ENCODE measurements around the gene ERG28.
"Not testable (repeated sequence)": the region's sequence is repeated elsewhere in the genome, so short reads cannot be mapped to it uniquely, and the experiment has no call there.

Gene ERG28, protein sequence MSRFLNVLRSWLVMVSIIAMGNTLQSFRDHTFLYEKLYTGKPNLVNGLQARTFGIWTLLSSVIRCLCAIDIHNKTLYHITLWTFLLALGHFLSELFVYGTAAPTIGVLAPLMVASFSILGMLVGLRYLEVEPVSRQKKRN

DNA sequence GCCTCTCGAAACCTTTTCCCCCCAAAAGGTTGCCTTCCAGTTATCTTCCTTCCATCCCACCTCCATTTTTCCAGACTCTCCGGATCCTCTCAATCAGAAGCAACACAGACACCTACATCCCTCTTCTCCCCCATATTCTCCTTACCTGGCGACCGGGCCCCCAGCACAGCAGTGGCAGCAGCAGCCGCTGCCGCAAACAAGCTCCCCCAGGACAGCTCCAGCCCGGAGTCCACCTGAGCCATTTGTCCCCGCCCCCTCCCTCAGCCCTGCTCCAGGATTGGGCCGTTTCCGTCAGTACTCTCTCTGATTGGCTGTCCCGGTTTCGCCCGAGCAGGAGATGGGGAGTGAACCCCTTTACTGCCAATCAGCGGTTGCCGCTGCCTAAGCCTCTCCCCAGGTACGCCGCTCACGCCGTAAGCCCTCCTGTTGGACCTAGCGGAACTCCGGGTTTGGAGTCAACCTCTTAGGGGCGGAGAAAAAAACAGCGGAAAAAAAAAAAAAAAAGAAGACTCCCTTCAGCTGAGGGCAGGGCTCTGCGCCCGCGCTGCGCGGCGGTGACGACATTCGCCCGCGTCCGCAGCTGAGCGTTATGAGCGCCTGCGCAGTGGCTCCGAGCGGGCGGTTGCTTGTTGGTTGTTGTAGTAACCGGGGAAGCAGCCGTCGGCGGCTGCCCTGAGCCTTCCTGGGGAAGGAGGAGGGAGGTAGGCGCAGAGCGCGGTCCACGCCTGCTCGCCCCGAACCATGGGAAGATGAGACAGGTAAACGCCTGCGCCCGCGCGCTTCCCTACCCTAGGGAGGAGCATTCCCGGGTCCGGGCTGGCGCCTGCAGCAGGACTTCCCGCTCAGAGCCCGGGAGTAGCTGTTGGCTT lies at the start of gene ERG28, which contains the start of gene TTLL5:
TSS of gene ERG28 (minus strand) at position 247 of the 869 bp plus-strand sequence. CDS start 3,374 bp downstream, outside the sequence.
TSS of gene TTLL5 (plus strand) at position 617 of the 869 bp plus-strand sequence. CDS start 1,904 bp downstream, outside the sequence.
- DNase-seq (ENCODE audit: low spot score) = peak; percentile 98

DNA sequence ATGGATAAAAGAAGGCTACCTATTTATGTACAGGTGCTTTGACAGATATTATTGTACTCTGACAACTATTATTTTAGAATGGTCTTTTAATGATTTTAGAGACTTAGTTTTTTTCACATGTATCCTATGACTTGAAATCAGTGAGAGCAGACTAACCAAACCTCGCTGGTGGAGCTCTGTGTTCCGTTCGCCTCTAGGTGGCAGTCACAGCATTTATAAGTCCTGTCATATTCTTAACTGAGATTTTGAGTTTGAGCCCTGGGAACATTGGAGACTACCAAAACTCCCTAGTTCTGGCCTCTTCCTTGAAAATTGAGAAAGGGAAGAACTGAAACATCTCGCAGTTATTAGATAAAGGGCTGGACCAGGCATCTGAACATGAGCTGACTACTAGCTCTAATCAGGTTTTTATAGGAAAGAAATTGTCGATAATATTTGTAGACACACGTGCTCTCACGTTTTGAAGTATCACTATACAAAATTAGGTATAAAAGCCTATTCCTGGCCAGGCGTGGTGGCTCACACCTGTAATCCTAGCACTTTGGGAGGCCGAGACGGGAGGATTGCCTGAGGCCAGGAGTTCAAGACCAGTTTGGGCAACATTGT lies 48.6 kb upstream of the ERG28 start:
- DNase-seq (ENCODE audit: low spot score) = peak; percentile 57

DNA sequence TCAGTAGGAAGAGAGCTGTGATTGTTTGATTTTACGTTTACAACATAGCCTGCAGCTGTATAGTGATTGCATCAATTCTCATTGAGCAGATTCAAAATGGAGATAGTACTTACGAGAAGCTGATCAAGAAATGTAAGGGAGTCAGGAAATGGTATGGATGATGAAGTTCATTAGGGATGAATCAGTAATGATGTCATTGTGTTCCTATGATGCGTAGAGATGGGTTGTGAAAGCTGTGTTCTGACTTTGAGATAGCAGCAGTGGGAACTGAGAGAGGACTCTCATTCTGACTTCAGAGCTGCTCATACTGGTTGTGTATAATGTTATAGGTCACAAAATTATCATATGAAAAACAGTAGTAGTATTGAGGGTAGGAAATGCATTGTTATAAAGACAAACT lies 44.3 kb upstream of the ERG28 start:
- no peak for DNase-seq (ENCODE audit: low spot score)

DNA sequence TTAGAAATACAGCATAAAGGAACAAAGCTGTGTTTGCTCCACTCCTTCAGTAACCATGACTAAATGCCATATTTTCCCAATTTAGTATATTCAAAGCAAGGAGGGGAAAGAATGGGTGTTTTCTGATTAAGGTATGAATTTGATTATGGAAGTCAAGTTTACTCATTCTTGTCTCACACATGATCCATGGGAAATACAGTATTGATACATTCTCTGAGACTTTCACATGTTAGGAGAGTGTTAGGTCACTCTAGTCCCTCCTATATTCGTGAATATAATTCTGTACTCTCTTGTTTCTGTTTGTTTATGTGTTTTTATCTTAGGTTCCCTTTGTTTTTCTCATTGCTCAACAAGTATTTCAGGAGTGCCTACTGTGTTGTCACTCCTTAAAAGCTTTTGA lies 42.8 kb upstream of the ERG28 start:
- no peak for DNase-seq (ENCODE audit: low spot score)

DNA sequence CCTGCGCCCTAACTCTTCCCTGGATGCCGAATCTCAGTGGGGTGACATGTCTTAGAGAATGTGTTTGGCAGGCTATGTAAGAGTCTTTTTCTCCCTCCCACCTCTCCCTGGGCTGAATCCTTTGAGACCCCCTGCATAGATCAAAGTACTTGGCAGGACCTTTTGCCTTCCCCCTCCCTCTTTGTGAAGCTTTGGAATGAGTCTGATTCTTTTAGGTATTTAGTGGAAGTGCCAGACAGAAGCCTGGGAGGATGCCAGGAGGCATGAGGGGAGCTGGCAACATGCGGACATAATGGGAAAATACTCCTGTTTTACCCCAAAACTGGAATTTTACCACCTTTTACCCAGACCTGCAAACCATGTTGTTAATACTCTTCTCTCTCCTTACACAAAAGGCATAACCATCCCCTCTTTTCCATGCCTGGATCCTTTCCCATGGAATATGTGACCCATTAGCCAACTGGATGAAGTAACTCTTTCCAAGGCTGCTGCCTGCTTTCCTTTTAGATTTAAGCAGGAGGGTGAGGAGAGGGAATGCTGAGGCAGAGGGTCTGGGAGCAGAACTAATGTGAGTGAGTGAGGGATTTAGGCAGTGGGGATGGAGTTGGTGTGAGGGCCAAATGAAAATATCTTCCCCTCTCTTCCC lies 42.1 kb upstream of the ERG28 start:
- no peak for DNase-seq (ENCODE audit: low spot score)

DNA sequence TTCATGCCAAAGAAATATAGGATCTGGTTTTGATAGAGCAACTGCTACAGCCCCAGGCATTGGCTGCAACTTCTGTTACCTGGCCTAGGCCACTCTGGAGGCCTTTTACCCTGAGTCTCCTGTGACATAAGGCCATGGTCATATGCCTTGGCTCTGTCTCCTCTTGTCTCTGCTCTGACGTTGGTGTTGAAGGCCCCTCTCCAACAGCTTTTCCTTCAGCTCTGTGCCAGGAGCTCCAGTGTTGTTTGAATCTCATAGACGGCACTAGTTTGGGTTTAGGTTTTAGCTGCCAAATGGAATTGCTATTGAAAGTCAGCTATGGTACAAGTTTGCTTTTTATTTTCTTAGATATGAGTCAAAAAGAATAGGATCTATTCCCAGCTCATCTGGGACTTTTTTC lies 41.4 kb upstream of the ERG28 start:
- DNase-seq (ENCODE audit: low spot score) = no peak

DNA sequence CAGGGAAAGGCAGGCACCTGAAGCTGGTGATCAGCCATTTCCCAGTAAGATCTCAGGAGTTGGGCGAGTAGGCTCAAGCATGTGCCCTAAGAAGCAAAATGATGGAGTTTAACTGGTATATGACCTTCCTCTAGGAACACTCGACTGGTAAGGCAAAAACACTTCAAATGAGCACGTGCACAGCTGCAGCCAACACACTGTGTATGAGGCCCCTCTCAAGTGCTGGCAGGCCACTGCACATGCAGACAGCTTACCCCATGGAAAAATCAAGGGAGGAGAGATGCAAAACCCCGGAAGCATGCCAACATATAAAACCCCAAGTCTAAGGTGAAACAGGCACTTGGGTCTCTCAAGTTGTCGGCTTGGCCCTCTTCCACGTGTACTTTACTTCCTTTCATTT lies 39.6 kb upstream of the ERG28 start:
- no peak for DNase-seq (ENCODE audit: low spot score)

DNA sequence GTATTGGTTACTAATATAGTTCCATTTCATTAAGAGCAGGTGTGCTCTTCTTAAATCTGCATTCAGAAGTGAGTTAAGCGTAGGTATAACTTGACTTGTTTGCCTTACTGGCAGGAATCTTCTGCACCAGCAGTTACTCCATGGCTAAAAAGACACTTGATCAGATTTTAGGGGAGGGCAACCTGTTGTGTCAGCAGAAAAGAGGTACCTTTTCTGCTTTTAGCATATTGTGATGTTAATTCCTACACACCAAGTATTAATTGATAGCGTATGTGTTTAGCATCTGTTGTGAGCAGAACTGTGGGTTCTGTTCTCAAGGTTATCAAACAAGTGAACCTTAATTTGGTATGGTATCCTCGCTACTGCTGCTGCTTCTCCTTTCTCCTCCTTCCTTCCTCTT lies 38.7 kb upstream of the ERG28 start:
- no peak for DNase-seq (ENCODE audit: low spot score)

DNA sequence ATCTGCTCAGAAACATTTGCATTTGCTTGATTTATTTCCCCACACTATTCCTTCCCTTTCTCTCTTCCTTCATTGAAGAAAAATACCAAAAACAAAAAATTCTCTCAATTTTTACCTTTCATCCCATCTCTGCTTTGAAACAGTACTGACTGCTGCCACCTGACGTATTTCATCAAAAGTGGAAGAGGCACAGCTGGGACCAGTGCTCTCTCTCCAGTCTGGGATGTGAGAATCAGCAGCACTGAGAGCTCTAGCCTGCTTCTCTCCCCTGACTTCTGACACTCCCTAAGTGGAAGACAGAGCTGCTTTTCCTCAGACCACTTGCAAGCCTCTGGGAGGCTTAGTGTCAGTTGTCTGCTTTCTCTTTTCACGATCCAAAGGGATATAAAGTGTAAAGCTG lies 37.2 kb upstream of the ERG28 start:
- no peak for DNase-seq (ENCODE audit: low spot score)

DNA sequence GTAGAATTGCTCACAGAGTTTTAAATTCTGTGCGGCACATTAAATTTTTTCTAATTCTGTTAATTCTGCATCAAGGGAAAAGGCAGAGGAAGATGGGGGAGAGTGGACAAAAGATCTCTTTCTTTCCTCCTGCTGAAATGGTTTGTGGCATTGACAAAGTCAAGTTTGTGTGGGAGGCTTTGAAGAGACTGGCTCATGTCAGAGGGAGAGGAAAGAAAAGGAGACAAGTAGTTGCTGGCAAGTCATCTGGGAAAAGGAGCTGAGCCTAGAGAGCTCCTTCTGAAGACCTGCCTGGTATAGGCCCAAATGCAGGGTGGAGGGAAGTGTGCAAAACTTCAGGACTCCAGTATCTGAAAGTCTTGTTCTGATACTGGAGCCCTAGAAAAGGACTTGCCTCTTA lies 36.7 kb upstream of the ERG28 start:
- no peak for DNase-seq (ENCODE audit: low spot score)

DNA sequence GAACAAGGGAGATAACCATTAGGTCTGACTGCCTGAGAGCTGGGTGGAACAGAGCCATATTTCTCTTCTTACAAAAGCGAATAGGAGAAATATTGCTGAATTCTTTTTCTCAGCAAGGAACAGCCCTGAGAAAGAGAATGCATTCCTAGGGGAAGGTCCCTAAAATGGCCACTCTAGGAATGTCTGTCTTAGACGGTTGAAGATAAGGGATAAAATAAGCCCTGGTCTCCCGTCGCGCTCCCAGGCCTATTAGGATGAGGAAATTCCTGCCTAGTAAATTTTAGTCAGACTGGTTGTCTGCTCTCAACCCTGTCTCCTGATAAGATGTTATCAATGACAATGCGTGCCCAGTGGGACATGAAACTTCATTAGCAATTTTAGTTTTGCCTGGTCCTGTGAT lies 34.3 kb upstream of the ERG28 start:
- not testable (repeated sequence) for DNase-seq (ENCODE audit: low spot score)

DNA sequence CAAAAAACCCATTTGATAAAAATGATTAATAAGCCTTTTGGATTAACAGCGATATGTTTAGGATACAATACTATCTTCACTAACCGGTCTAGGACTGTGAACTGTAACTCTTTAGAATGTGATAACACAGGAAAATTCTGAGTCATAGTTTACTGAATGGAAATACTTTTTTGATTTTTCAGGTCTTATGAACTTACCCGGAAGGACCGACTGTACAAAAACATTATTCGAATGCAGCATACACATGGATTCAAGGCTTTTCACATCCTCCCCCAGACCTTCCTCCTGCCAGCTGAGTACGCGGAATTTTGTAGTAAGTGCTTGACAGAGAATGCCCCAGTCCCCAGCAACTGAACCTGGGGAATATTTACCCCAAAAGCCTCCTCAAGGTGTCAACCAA lies 29.3 kb upstream of the ERG28 start:
- DNase-seq (ENCODE audit: low spot score) = no peak

DNA sequence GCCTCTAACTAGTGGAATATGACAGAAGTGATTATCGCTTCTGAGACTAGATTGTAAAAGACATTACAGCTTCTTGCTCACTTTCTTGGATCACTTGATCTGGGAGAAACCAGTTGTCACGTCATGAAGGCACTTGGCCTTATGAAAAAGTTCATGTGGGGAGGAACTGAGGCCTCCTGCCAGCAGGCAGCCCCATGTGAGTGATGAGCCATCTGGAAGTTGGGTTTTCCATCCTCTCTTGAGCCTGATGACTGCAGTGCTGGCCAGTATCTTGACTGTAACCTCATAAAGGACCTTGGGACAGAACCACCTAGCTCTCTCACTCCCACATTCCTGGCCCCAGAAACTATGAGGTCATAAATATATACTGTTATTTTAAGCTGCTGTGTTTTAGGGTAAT lies 28.3 kb upstream of the ERG28 start:
- no peak for DNase-seq (ENCODE audit: low spot score)

DNA sequence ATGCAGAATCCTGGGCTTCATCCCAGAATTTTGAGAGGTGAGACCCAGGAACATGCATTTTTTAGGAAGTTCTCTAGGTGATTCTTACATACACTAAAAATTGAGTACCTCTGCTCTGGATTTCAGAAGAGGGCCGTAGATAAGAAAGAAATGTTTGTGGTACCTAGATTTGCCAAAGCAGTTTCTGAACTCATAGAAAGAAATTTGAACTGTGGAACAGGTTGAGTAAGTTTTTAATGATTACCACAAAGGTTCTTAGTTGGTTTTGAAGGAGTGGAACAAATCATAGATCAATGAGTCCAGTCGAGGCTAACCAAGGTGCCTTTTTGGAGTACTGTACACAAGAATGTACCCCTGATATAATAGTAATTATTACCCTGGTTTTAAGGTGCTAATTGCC lies 25.2 kb upstream of the ERG28 start:
- DNase-seq (ENCODE audit: low spot score) = no peak

DNA sequence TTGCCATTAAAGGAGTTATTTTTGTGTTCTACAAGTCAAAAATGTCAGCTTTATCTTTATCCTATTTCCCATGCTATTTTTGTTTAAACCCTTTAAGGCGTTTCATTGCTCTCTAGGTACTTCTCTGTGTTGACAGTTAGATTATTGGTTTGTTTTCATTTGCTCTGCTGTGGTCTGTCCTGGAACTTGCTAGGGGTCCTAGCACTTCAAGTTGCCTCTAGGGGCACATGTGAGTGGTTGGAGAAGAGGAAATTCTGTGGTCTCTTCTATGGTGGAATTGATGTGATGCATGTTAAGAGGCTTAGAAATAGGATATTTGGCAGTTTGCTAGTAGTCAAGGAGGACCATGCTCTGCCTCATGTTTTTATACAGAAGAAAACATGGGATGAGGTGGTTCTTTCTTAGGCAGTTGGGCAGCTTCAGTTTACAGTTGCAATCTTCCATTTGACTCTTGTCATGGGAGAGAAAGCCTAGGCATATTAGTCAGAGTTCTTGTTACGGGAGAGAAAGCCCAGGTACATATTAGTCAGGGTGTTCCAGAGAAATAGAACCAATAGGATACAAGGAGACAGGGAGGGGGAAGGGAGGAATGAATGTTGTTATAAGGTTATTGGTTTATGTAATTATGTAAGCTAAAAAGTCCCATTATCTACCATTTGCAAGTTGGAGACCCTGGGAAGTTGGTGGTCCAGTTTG lies 14.7 kb upstream of the ERG28 start:
- no peak for DNase-seq (ENCODE audit: low spot score)

DNA sequence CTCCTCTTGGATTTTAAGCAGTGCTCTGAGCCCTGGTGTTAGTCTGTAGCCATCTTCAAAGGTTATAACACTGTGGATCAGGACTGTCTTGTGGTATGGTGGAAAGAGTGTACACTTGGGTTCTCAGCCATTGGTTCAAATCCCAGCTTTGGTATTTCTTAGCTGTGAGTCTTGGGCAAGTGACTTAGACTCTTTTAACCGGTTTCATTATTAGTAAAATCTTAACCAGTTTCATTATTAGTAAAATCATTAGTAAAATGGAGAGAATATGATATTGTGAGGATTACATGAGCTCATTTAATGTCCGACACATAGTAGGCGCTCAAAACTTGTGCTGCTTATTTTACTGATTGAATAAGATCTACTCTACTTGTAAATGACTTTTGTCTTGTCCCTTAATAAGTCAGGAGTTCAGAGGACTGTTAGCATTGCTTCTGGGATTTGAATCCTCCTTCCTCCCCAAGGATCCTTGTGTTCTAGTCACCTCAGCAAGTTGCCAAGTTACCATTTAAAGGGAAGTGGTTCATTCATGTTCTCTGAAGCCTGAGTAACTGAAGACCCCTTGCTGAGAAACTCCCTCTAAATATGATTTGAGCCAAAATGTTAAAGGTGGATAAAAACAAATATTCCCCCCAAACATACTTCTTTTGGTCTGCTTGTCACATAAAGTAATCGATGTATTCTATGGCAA lies 12.8 kb upstream of the ERG28 start:
- no peak for DNase-seq (ENCODE audit: low spot score)

DNA sequence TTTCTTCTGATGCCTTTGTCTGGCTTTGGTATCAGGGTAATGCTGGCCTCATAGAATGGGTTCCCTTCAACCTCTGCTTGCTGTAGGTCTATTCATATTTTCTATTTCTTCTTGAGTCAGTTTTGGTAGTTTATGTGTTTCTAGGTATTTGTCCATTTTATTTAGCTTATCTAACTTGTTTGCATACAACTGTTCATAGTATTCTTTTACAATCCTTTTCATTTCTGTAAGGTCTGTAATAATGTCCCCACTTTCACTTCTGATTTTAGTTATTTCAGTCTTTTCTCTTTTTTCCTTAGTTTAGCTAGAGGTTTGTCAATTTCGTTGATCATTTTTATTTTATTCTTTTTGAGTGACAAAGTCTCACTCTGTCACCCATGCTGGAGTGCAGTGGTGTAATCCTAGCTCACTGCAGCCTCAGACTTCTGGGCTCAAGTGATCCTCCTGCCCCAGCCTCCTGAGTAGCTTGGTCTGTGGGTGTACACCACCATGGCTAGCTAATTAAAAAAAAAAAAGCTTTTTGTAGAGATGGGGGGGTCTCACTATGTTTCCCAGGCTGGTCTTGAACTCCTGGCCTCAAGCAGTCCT lies 12.0 kb upstream of the ERG28 start:
- DNase-seq (ENCODE audit: low spot score) = no peak

DNA sequence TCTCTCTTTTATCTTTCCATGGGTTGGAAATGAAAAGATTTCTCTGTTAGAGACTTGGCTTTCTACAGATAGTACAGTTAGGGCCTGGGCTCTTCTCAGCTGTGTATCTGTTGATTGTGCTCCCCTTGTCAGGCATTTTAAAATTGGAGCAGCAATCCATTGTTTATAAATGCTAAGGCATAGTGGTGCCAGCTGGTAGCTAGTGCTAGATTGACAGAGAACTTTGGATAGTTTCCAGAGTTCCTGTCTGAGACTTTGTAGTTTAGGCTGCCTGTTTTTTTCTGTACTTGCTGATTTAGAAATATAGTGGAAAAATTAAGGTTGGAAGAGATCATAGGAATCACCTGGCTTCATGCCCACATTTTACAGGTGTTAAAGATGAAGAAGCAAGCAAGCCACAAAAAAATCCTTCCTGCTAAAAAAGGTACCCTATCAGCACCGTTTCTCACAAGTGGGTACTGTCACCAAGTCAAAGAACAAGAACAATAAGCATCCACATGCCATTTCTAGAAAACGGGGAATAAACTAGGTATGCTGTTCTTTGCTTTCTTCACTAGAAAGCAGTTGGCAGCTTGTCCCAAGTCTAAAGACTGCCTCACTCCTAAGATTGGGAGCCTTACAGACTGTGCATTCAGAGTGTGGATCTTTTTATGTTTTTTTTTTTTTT lies 6.6 kb upstream of the ERG28 start:
- no peak for DNase-seq (ENCODE audit: low spot score)

DNA sequence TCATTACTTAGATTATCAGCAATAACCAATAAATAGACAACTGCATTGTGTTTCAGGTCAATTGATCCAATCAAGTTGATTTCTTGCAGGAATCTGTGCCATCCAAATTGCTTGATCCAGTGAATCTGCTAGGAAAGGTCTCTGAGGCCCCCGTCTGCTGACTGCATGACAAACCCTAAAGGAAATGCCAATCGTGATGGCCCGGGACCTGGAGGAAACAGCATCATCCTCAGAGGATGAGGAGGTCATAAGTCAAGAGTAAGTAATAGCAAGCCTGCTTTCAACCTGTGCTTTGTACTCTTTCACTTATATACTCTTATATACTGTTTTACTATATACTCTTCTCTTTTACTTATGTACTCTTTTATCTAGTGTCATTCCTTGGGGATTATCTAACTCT lies 2.3 kb upstream of the ERG28 start:
- DNase-seq (ENCODE audit: low spot score) = no peak

DNA sequence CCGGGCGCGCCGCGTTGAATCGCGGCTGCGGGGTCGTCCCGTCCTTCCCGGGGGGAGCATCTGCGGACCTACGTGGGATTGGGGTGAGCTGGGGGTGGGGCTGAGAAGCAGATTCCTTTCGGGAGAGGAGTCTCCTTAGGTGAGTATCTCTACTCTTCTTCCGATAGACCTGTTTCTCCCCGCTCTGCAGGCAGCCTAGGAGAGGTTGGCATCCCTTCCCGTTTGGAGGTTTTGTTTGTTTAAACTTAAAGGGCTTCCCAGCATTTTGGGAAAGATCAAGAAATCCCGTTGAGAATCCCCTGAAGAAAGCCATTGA lies 781 bp upstream of the ERG28 start:
- DNase-seq (ENCODE audit: low spot score) = no peak

DNA sequence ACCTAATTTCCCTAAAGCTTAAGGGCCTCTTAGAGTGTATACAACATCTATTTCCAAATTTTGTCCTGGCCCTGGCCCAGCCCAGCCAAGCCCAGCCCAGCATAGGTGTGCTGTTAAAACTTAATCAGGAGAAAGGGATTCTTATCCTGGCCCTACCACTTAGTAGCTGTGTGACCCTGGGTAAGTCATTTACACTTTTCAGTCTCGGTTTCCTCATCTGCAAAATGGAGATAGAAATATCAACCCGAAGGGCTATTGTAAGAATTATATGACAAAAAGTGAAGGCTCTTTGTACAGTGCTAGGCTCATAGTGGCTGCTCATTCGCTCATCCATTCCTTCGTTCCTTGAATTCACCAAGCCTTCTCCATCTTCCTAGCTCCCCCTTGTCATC lies 442 bp downstream of the ERG28 start:
- DNase-seq (ENCODE audit: low spot score) = no peak

Data from hepatic stellate cell (primary cell).